HepG2 (cell line): ENCODE data around the gene YEATS4. TPM values are rescaled to one million over a fixed set of nuclear protein-coding genes. Genes with fewer than 3 reads are reported as not detected.

ENCODE experiments used
- BORCS8-MEF2B ChIP-seq: sonication (generic); formaldehyde crosslinking; IDR thresholded peaks from 2 replicates; pipeline ENCODE4 v1.8.0; 2022; ENCODE audit warnings: mild to moderate bottlenecking, missing genetic modification reagents
- CHCHD3 ChIP-seq: sonication (generic); formaldehyde crosslinking; IDR thresholded peaks from 2 replicates; pipeline ENCODE4 v1.8.0; 2022; ENCODE audit warnings: mild to moderate bottlenecking, missing genetic modification reagents, moderate library complexity
- ELK4 ChIP-seq: sonication (generic); formaldehyde crosslinking; IDR thresholded peaks from 2 replicates; pipeline ENCODE4 v1.9.0; 2021; ENCODE audit warnings: missing genetic modification reagents, borderline replicate concordance
- GABPB1 ChIP-seq: IDR thresholded peaks from 2 replicates; pipeline ENCODE4 v1.6.1; 2016; ENCODE audit warnings: mild to moderate bottlenecking, missing genetic modification reagents, moderate library complexity, missing compliant biosample characterization
- HNF4A ChIP-seq: sonication (generic); formaldehyde crosslinking; IDR thresholded peaks from 2 replicates; pipeline ENCODE4 v1.4.0; 2020; ENCODE audit warnings: missing genetic modification reagents
- HOMEZ ChIP-seq: IDR thresholded peaks from 2 replicates; pipeline ENCODE4 v1.6.1; 2016; ENCODE audit warnings: low read depth
- HOXA7 ChIP-seq: sonication (generic); formaldehyde crosslinking; IDR thresholded peaks from 2 replicates; pipeline ENCODE4 v1.8.1; 2022; ENCODE audit warnings: mild to moderate bottlenecking, missing genetic modification reagents, moderate library complexity
- IRF2 ChIP-seq: IDR thresholded peaks from 2 replicates; pipeline ENCODE4 v1.6.1; 2018; ENCODE audit warnings: missing genetic modification reagents, missing compliant biosample characterization
- ISX ChIP-seq: sonication (generic); formaldehyde crosslinking; conservative IDR thresholded peaks from 2 replicates; pipeline ENCODE4 v1.5.0; 2020; ENCODE audit warnings: missing genetic modification reagents
- MEF2D ChIP-seq: sonication (generic); formaldehyde crosslinking; IDR thresholded peaks from 2 replicates; pipeline ENCODE4 v1.5.1; 2020; ENCODE audit warnings: mild to moderate bottlenecking, missing genetic modification reagents
- RARA ChIP-seq: IDR thresholded peaks from 2 replicates; pipeline ENCODE4 v1.6.1; 2016; ENCODE audit warnings: missing genetic modification reagents, missing compliant biosample characterization
- RNF2 ChIP-seq: fragments of 450-650 bp; conservative IDR thresholded peaks from 2 replicates; pipeline ENCODE4 v1.6.1; 2016; ENCODE audit warnings: low read depth
- SIX4 ChIP-seq: sonication (generic); formaldehyde crosslinking; IDR thresholded peaks from 2 replicates; pipeline ENCODE4 v1.4.0; 2020; ENCODE audit warnings: missing genetic modification reagents
- ZBTB26 ChIP-seq: IDR thresholded peaks from 2 replicates; pipeline ENCODE4 v1.6.1; 2016; ENCODE audit warnings: missing compliant biosample characterization, missing genetic modification reagents, borderline replicate concordance
- ZBTB3 ChIP-seq: sonication (generic); formaldehyde crosslinking; IDR thresholded peaks from 2 replicates; pipeline ENCODE4 v1.4.0; 2020; ENCODE audit warnings: low read depth, mild to moderate bottlenecking, moderate library complexity, missing genetic modification reagents, borderline replicate concordance
- ZC3H4 ChIP-seq: sonication (generic); formaldehyde crosslinking; IDR thresholded peaks from 2 replicates; pipeline ENCODE4 v1.4.0; 2020; ENCODE audit warnings: missing genetic modification reagents, borderline replicate concordance
- ZKSCAN5 ChIP-seq: sonication (generic); formaldehyde crosslinking; IDR thresholded peaks from 2 replicates; pipeline ENCODE4 v1.5.1; 2020; ENCODE audit warnings: mild to moderate bottlenecking, missing genetic modification reagents
- ZNF230 ChIP-seq: sonication (generic); formaldehyde crosslinking; IDR thresholded peaks from 2 replicates; pipeline ENCODE4 v1.4.0; 2020; ENCODE audit warnings: mild to moderate bottlenecking, missing genetic modification reagents
- ZNF282 ChIP-seq: fragments of 450-650 bp; IDR thresholded peaks from 2 replicates; pipeline ENCODE4 v1.6.1; 2018; ENCODE audit not compliant: partially characterized antibody
- ZNF33B ChIP-seq: sonication (generic); formaldehyde crosslinking; IDR thresholded peaks from 2 replicates; pipeline ENCODE4 v1.5.1; 2020; ENCODE audit warnings: mild to moderate bottlenecking, missing genetic modification reagents
- ZNF354B ChIP-seq: sonication (generic); formaldehyde crosslinking; IDR thresholded peaks from 2 replicates; pipeline ENCODE4 v1.8.0; 2022; ENCODE audit warnings: mild to moderate bottlenecking, missing genetic modification reagents
- ZNF431 ChIP-seq: sonication (generic); formaldehyde crosslinking; IDR thresholded peaks from 2 replicates; pipeline ENCODE4 v1.9.0; 2022; ENCODE audit warnings: missing genetic modification reagents, low read depth, mild to moderate bottlenecking, borderline replicate concordance
- ZNF432 ChIP-seq: sonication (generic); formaldehyde crosslinking; IDR thresholded peaks from 2 replicates; pipeline ENCODE4 v1.5.0; 2020; ENCODE audit warnings: missing genetic modification reagents, mild to moderate bottlenecking, borderline replicate concordance
- ZNF781 ChIP-seq: sonication (generic); formaldehyde crosslinking; IDR thresholded peaks from 2 replicates; pipeline ENCODE4 v1.5.1; 2020; ENCODE audit warnings: borderline replicate concordance, mild to moderate bottlenecking, missing genetic modification reagents; ENCODE audit errors: not compliant biosample characterization
- ZNF839 ChIP-seq: sonication (generic); formaldehyde crosslinking; IDR thresholded peaks from 2 replicates; pipeline ENCODE4 v1.4.0; 2020; ENCODE audit warnings: missing genetic modification reagents, mild to moderate bottlenecking, borderline replicate concordance
- ZSCAN5A ChIP-seq: sonication (generic); formaldehyde crosslinking; IDR thresholded peaks from 2 replicates; pipeline ENCODE4 v1.8.0; 2022; ENCODE audit warnings: mild to moderate bottlenecking, missing genetic modification reagents, borderline replicate concordance
- polyA plus RNA-seq, 8 experiments: library from polyadenylated mRNA; depleted of rRNA in 3 of 8; stranded (reverse) in 7 of 8; unstranded in 1 of 8; fragments of >200 nt; fragmentation: Illumina TruSeq in 4 of 8; extraction: Trizol in 4 of 8; gene quantifications; 2 replicates each; pipeline versions ENCODE4 v1.2.1 to v1.2.3, GENCODE V29; 2011 to 2016; ENCODE audit warnings: low read depth in 4 of 8, missing spikeins in 1 of 8, mixed read lengths in 1 of 8; ENCODE audit not compliant: insufficient read depth in 1 of 8
- total RNA-seq, 5 experiments: library from RNA; depleted of rRNA; stranded (reverse); fragments of >200 nt; fragmentation: Illumina TruSeq; extraction: Trizol; gene quantifications; 2 replicates each; pipeline ENCODE4 v1.2.3, GENCODE V29; 2016; ENCODE audit warnings: low read depth in 1 of 5

Gene YEATS4
- total and polyA plus RNA-seq, 2 of the 13 experiments (the other 11 are each of a cell fraction or from before 2014, with no cell fraction given), result 16.8 to 45.0 TPM

- TF ChIP-seq ZNF432 (CRISPR knock-in tag), result no peak
- peak; percentile 78 for TF ChIP-seq IRF2 (CRISPR knock-in tag)
- TF ChIP-seq GABPB1, result peak; percentile 42; the same call in 1 of the 2 replicates
- TF ChIP-seq ZNF354B, result no peak
- TF ChIP-seq CHCHD3 (CRISPR knock-in tag), result no peak
- TF ChIP-seq ZBTB3 (CRISPR knock-in tag), result peak; percentile 67; the same call in 1 of the 2 replicates
- TF ChIP-seq ELK4 (CRISPR knock-in tag), result no peak
- TF ChIP-seq ZNF282, result no peak
- no peak for TF ChIP-seq ZNF33B (CRISPR knock-in tag)
- TF ChIP-seq ZBTB26 (CRISPR knock-in tag), result 0 out of 2 replicates have a peak, but pooled peaks have one; percentile 19
- peak; percentile 38 for TF ChIP-seq ZNF781 (CRISPR knock-in tag)
- no peak; the same call in 1 of the 2 replicates for TF ChIP-seq ZNF431 (CRISPR knock-in tag)
- peak; percentile 80 for TF ChIP-seq HNF4A
- TF ChIP-seq SIX4 (CRISPR knock-in tag), result peak; percentile 79
- TF ChIP-seq ZNF230 (CRISPR knock-in tag), result peak; percentile 86; the same call in 1 of the 2 replicates
- no peak for TF ChIP-seq ZC3H4 (CRISPR knock-in tag)
- no peak for TF ChIP-seq RNF2
- peak; percentile 59; the same call in 1 of the 2 replicates for TF ChIP-seq MEF2D
- no peak for TF ChIP-seq ISX (CRISPR knock-in tag)
- TF ChIP-seq HOMEZ (CRISPR knock-in tag), result peak; percentile 65; the same call in 1 of the 2 replicates
- no peak for TF ChIP-seq BORCS8-MEF2B (CRISPR knock-in tag)
- peak; percentile 87 for TF ChIP-seq RARA
- no peak for TF ChIP-seq ZSCAN5A (CRISPR knock-in tag)
- TF ChIP-seq ZNF839 (CRISPR knock-in tag), result no peak
- TF ChIP-seq HOXA7 (CRISPR knock-in tag), result no peak
- no peak for TF ChIP-seq ZKSCAN5 (CRISPR knock-in tag)
Measured at GRCh38 chr12:69348162-69348938, 11.2 kb upstream of the YEATS4 start, which contains the start of gene LYZ (continued).
